GM12874 (cell line): Measurements from ENCODE around the gene KYAT1.

ENCODE experiments used
- CTCF ChIP-seq: IDR thresholded peaks from 2 replicates; pipeline ENCODE4 v1.5.1; 2011; ENCODE audit warnings: low read depth, mild to moderate bottlenecking, control low read depth, low read length, moderate library complexity; ENCODE audit not compliant: insufficient read depth

KYAT1 gene

GRCh38 chr9:128898845-128899565 is 17.3 kb upstream of the KYAT1 start:
- no peak for TF ChIP-seq CTCF

GRCh38 chr9:128898382-128898781 is 16.6 kb upstream of the KYAT1 start:
- TF ChIP-seq CTCF = no peak

DNA sequence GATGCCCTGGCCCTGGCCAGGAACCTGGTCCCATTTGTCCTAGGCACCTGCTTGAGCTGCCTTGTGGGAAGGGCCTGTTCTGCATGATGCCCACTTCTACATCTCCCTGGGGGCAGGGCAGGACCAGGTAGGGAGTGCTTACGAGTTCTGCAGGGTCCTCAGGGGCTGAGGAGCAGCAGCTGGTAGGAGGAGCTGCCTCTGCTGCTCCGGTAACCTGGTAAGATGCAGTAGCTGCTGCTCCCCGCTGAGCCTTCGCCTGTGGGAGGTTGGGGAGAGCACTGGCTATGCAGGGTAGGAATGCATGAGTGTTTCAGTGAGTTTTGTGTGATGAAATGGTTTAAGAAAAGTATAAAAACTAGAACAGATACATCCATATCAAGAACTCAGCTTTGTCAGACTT is 13.8 kb upstream of the KYAT1 start:
- TF ChIP-seq CTCF = no peak

- TF ChIP-seq CTCF = no peak
Observed at GRCh38 chr9:128894764-128895163, 13.0 kb upstream of the KYAT1 start.

- TF ChIP-seq CTCF = no peak
Observed at GRCh38 chr9:128893354-128893753, 11.6 kb upstream of the KYAT1 start.

- TF ChIP-seq CTCF = no peak
Observed at GRCh38 chr9:128892221-128892921, 10.6 kb upstream of the KYAT1 start.

- TF ChIP-seq CTCF = no peak
Observed at GRCh38 chr9:128891321-128892220, 9.8 kb upstream of the KYAT1 start.
